ENCODE data around the gene CHRNB4.

Gene CHRNB4

DNA sequence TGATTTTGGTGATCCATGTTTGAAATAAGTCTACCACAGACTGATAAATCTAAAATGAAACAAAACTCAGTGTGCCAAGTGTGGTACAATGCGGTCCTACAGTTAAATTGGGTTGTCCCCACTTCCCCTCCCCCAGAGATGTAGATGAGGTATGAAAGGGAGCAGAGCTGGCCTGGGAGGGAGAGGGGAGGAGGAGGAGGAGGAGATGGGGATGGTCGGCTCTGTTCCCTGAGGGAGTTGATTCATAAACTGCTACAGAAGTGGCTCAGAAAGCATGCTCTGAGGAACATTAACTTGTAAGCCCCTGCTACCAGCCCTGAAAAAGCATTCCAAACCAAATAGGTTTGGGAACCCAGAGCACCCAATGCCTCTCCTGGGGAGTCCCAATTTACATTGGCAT is 28.0 kb upstream of the CHRNB4 start:
- H3K4me3 ChIP-seq (ENCODE audit: control insufficient read depth, low read depth, low read length): no peak overlapping the region
- no peak for DNase-seq (ENCODE audit: low read depth)
- TF ChIP-seq, protein P1, sequence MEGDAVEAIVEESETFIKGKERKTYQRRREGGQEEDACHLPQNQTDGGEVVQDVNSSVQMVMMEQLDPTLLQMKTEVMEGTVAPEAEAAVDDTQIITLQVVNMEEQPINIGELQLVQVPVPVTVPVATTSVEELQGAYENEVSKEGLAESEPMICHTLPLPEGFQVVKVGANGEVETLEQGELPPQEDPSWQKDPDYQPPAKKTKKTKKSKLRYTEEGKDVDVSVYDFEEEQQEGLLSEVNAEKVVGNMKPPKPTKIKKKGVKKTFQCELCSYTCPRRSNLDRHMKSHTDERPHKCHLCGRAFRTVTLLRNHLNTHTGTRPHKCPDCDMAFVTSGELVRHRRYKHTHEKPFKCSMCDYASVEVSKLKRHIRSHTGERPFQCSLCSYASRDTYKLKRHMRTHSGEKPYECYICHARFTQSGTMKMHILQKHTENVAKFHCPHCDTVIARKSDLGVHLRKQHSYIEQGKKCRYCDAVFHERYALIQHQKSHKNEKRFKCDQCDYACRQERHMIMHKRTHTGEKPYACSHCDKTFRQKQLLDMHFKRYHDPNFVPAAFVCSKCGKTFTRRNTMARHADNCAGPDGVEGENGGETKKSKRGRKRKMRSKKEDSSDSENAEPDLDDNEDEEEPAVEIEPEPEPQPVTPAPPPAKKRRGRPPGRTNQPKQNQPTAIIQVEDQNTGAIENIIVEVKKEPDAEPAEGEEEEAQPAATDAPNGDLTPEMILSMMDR (IDR thresholded peaks at IDR 0.05; ENCODE audit: control insufficient read depth, insufficient read depth, low read depth, low read length, missing control alignments): no peak

DNA sequence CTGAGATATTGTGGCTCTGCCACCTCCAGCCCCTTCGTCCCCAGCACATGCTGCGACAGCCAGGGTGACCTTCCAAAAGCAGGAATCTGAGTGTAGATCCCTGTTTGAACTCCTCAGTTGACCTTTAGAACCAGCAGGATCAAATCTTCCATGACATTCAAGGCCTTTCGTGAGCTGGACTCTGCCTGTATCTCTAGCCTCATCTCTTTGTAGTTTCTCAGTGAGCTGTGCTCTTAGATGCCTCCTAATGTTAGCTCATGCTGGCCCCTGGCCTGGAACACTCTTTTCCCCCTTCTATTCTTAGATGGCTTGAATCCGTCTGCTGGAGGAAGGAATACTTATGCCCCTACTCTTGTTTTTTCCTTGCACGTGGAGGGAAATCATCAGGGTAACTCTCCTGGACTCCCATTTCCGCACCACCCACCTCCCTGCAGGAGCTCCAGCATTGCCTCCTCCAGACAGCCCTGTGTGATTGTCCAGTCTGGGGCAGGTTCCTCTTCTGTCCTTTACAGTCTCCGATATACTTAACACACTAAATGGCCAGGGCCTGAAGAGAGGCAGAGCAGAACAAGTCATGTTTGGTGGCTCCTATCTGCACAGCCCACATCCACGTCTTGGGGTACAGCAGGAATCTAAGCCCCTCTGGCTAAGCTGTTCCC is 26.7 kb upstream of the CHRNB4 start:
- DNase-seq (ENCODE audit: low read depth): no peak
- TF ChIP-seq, protein P1 (IDR thresholded peaks at IDR 0.05; ENCODE audit: control insufficient read depth, insufficient read depth, low read depth, low read length, missing control alignments): no peak
- no peak overlapping the region for H3K4me3 ChIP-seq (ENCODE audit: control insufficient read depth, low read depth, low read length)

DNA sequence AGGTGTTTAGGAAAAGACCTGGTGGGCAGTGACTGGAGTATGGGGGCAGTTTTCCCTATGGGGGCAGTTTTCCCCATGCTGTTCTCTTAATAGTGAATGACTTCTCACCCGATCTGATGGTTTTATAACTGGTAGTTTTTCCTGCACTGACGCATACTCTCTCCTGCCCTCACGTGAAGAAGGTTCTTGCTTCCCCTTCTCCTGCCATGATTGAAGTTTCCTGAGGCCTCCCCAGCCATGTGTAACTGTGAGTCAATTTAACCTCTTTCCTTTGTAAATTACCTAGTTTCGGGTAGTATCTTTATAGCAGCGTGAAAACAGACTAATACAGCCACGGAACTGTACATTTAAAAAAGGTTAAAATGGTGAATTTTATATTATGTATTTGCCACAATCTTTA is 25.0 kb upstream of the CHRNB4 start:
- H3K4me3 ChIP-seq (ENCODE audit: control insufficient read depth, low read depth, low read length): no peak overlapping the region
- DNase-seq (ENCODE audit: low read depth): no peak
- TF ChIP-seq, protein P1 (IDR thresholded peaks at IDR 0.05; ENCODE audit: control insufficient read depth, insufficient read depth, low read depth, low read length, missing control alignments): no peak

DNA sequence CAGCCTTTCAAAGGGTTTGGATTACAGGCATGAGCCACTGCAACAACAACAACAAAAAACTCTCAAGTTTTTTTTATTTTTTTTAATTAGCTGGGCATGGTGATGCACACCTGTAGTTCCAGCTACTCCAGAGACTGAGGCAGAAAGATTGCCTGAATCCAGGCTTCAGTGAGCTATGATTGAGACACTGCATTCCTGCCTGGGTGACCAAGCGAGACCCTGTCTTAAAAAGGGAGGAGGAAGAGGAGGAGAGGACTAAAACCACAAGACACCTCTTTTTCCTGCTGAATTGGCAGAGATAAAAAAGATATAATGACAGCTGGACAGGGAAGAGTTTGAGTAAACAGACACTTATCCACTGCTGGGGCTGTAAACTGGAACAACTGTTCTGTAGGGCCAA is 22.7 kb upstream of the CHRNB4 start:
- DNase-seq (ENCODE audit: low read depth): no peak
- TF ChIP-seq, protein P1 (IDR thresholded peaks at IDR 0.05; ENCODE audit: control insufficient read depth, insufficient read depth, low read depth, low read length, missing control alignments): no peak
- no peak overlapping the region for H3K4me3 ChIP-seq (ENCODE audit: control insufficient read depth, low read depth, low read length)

DNA sequence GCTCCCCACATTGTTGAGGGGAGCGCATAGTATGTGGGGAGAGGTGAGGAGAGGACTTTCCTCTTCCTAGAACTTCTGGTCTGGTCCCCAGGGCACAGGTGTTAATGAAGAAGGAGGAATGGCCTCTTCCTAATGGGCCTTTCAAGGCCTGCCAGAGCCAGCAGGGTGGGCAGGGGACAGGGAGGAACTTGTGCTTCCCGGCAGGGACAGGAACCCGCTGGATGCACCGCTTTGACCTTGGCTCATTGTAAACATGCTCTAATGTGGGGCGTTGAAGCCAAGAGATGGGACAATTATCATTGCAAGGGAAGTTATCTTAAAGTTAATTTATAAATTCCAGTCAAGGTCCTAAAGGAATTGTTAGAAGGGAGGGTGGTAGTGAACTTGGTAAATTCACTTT is 21.0 kb upstream of the CHRNB4 start:
- DNase-seq (ENCODE audit: low read depth): no peak
- TF ChIP-seq, protein P1 (IDR thresholded peaks at IDR 0.05; ENCODE audit: control insufficient read depth, insufficient read depth, low read depth, low read length, missing control alignments): no peak
- no peak overlapping the region for H3K4me3 ChIP-seq (ENCODE audit: control insufficient read depth, low read depth, low read length)

DNA sequence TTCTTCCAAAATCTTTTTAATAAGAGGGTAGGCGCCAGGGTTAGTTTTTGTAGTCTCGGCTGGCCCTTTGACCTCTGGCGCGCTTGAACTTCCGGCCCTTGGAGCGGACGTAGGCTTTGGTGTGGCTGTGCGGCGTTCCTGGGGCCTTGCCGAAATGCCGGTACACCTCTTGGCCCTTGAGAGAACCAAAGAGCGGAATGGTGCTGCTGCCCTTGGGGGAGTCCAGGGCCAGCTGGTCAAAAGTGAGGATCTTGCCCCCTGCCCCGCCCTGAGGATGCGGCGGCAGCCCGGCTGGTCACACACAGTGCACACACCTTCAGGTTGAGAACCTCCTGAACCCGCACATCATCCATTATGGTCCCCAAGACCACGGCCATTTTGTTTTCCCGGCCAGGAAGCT is 20.0 kb upstream of the CHRNB4 start:
- H3K4me3 ChIP-seq (ENCODE audit: control insufficient read depth, low read depth, low read length): no peak overlapping the region
- no peak for DNase-seq (ENCODE audit: low read depth)
- TF ChIP-seq, protein P1 (IDR thresholded peaks at IDR 0.05; ENCODE audit: control insufficient read depth, insufficient read depth, low read depth, low read length, missing control alignments): no peak
